H1 (cell line): ENCODE results near the gene UMODL1. TPM values are rescaled to one million over a fixed set of nuclear protein-coding genes. Genes with fewer than 3 reads are reported as not detected.

Source experiments
- CHD1 ChIP-seq: IDR thresholded peaks from 2 replicates; pipeline ENCODE4 v1.6.1; 2012; ENCODE audit warnings: low read depth, low read length, improper control_type of control experiment
- EZH2 ChIP-seq: fragments of 200-600 bp; sonication (generic); IDR thresholded peaks from 2 replicates; pipeline ENCODE4 v1.7.1; 2012; ENCODE audit warnings: low read depth, mild to moderate bottlenecking, moderate library complexity, low read length, inconsistent platforms; ENCODE audit not compliant: severe bottlenecking
- POLR2AphosphoS5 ChIP-seq: IDR thresholded peaks from 2 replicates; pipeline ENCODE4 v1.6.1; 2011; ENCODE audit warnings: low read depth, low read length
- polyA plus RNA-seq, 7 experiments: library from polyadenylated mRNA; depleted of rRNA in 3 of 7; stranded (reverse) in 5 of 7; unstranded in 2 of 7; fragments of >200 nt in 5 of 7; fragments of 200-250 nt in 2 of 7; gene quantifications; 1 replicate in 5 of 7; 2 replicates in 1 of 7; 4 replicates in 1 of 7; pipeline versions ENCODE4 v1.2.1 to v1.2.3, GENCODE V29; 2011 to 2013; ENCODE audit warnings: missing spikeins in 2 of 7, mixed read lengths in 2 of 7
- total RNA-seq: library from RNA; stranded (reverse); fragmentation: NEBNext Ultra II Directional; extraction: Animal tissue kit (Norgen Biotek cat#: 25700); gene quantifications from 2 replicates; pipeline ENCODE4 v1.2.1, GENCODE V29; 2021

Gene UMODL1
- total and polyA plus RNA-seq, 2 of the 8 experiments (the other 6 are each of a cell fraction or from before 2014, with no cell fraction given): not detected

- TF ChIP-seq POLR2AphosphoS5: no peak
- TF ChIP-seq EZH2: no peak
- TF ChIP-seq CHD1: no peak
- TF ChIP-seq, all 59 proteins: peak for 0
Measured at GRCh38 chr21:42127164-42128150, 56.3 kb downstream of the UMODL1 start (continued).
